K562 (cell line): Measurements from ENCODE around the gene GFOD2. TPM values are rescaled to one million over a fixed set of nuclear protein-coding genes. Genes with fewer than 3 reads are reported as not detected.

Experiments used
- HEY1 ChIP-seq: fragments of 250-450 bp; sonication (Bioruptor Pico); IDR thresholded peaks from 2 replicates; pipeline ENCODE4 v1.5.0; 2020; ENCODE audit warnings: mild to moderate bottlenecking, moderate library complexity, borderline replicate concordance
- HNRNPUL1 ChIP-seq: fragments of 200-400 bp; formaldehyde crosslinking; IDR thresholded peaks from 2 replicates; pipeline ENCODE4 v1.6.1; 2017; ENCODE audit warnings: low read length
- MAFG ChIP-seq: fragments of 450-650 bp; conservative IDR thresholded peaks from 2 replicates; pipeline ENCODE4 v1.6.1; 2016; ENCODE audit warnings: missing genetic modification characterization, missing compliant biosample characterization
- MYC ChIP-seq, 2 experiments: fragments of 250-450 bp in 1 of 2; sonication (Bioruptor Pico) in 1 of 2; IDR thresholded peaks; 2 replicates each; pipeline versions ENCODE4 v1.5.1 to v1.6.1; 2012 to 2021; ENCODE audit warnings: low read depth in 2 of 2, borderline replicate concordance in 1 of 2, improper control_type of control experiment in 1 of 2, low read length in 1 of 2, mild to moderate bottlenecking in 1 of 2, moderate library complexity in 1 of 2
- NUFIP1 ChIP-seq: fragments of 450-650 bp; IDR thresholded peaks from 2 replicates; pipeline ENCODE4 v1.6.1; 2018; ENCODE audit not compliant: partially characterized antibody
- RBBP5 ChIP-seq: fragments of 200-600 bp; sonication (generic); IDR thresholded peaks from 2 replicates; pipeline ENCODE4 v1.6.1; 2012; ENCODE audit warnings: borderline replicate concordance, mild to moderate bottlenecking, low read length, control low read depth, inconsistent platforms; ENCODE audit not compliant: insufficient read depth, poor library complexity, severe bottlenecking
- RBM39 ChIP-seq: fragments of 200-400 bp; formaldehyde crosslinking; optimal IDR thresholded peaks from 2 replicates; pipeline ENCODE3; 2018; ENCODE audit warnings: low read depth, low read length
- XRCC3 ChIP-seq: fragments of 450-650 bp; IDR thresholded peaks from 2 replicates; pipeline ENCODE4 v1.6.1; 2017; ENCODE audit warnings: mild to moderate bottlenecking, moderate library complexity
- ZFP1 ChIP-seq: fragments of 450-650 bp; formaldehyde crosslinking; IDR thresholded peaks from 2 replicates; pipeline ENCODE4 v1.4.0; 2020; ENCODE audit warnings: mild to moderate bottlenecking, mixed read lengths
- ZFP36 ChIP-seq: fragments of 150-350 bp; IDR thresholded peaks from 2 replicates; pipeline ENCODE4 v1.6.1; 2018; ENCODE audit warnings: low read length, low read depth; ENCODE audit not compliant: partially characterized antibody
- ZNF134 ChIP-seq: fragments of 250-450 bp; sonication (Bioruptor Pico); conservative IDR thresholded peaks from 2 replicates; pipeline ENCODE4 v1.4.0; 2020
- ZNF253 ChIP-seq: fragments of 250-450 bp; sonication (Bioruptor Pico); conservative IDR thresholded peaks from 2 replicates; pipeline ENCODE4 v1.6.1; 2021; ENCODE audit warnings: mild to moderate bottlenecking
- polyA plus RNA-seq, 8 experiments: library from polyadenylated mRNA; depleted of rRNA in 4 of 8; stranded (reverse) in 5 of 8; unstranded in 3 of 8; fragments of >200 nt; fragmentation: Nextera tagmentation in 2 of 8; fragmentation: Illumina TruSeq in 1 of 8; extraction: Ambion mirVana in 2 of 8; extraction: Trizol in 1 of 8; gene quantifications; 2 replicates each; pipeline versions ENCODE4 v1.2.1 to v1.2.3, GENCODE V29; 2011 to 2014; ENCODE audit warnings: inconsistent platforms in 1 of 8, missing spikeins in 1 of 8
- total RNA-seq, 7 experiments: library from RNA; depleted of rRNA in 6 of 7; stranded (reverse); fragments of >200 nt in 6 of 7; fragmentation: Illumina TruSeq in 2 of 7; extraction: Trizol in 2 of 7; gene quantifications; 2 replicates each; pipeline versions ENCODE4 v1.2.1 to v1.2.3, GENCODE V29; 2011 to 2021; ENCODE audit warnings: low replicate concordance in 1 of 7
- TF ChIP-seq, protein P1 (sequence below), 2 experiments: fragments of 450-650 bp; conservative IDR thresholded peaks; 2 replicates each; pipeline ENCODE4 v1.6.1; 2017; ENCODE audit warnings: mild to moderate bottlenecking in 2 of 2, moderate library complexity in 2 of 2
- TF ChIP-seq, protein P2 (sequence below): IDR thresholded peaks from 2 replicates; pipeline ENCODE4 v1.6.1; 2016; ENCODE audit warnings: missing genetic modification characterization, missing compliant biosample characterization
- TF ChIP-seq, protein P3 (sequence below): fragments of 450-650 bp; IDR thresholded peaks from one replicate; pipeline ENCODE4 v1.6.1; 2018; ENCODE audit warnings: mild to moderate bottlenecking, moderate library complexity; ENCODE audit not compliant: partially characterized antibody
- TF ChIP-seq, protein P4 (sequence below): fragments of 450-650 bp; formaldehyde crosslinking; IDR thresholded peaks from 2 replicates; pipeline ENCODE4 v1.4.0; 2020; ENCODE audit warnings: mild to moderate bottlenecking, moderate library complexity
- TF ChIP-seq, protein P5 (sequence below): fragments of 450-650 bp; IDR thresholded peaks from 2 replicates; pipeline ENCODE4 v1.6.1; 2016; ENCODE audit warnings: missing biosample characterization, missing genetic modification characterization
- TF ChIP-seq, protein P6 (sequence below): fragments of 250-450 bp; sonication (Bioruptor Pico); IDR thresholded peaks from 2 replicates; pipeline ENCODE4 v1.5.0; 2022; ENCODE audit warnings: mild to moderate bottlenecking

The GFOD2 gene
- total and polyA plus RNA-seq, 9 of the 15 experiments (the other 6 are each of a cell fraction or from before 2014, with no cell fraction given), result 1.9 to 15.8 (median 11.1) TPM

DNA sequence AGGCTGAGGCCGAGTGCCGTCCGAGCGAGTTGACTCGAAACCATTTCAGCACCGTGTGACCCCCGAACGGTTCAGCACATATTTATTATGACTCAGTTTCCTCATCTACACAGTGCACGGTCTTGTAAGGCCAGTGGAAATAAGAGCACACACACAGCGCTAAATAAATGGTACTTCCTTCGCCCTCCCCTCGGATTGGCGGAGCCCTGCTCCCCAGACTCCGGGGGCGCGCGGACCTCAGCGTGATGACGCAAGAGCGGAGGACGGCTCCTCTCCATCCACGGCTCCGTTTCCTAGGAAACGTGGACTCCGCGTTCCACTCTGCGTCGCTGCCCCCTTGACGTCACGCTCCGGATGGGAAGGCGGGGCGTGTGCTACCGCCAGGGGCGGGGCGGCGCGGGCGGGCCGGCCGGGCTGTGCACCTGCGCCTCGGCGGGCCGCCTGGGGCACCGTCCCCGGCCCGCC is 58.5 kb downstream of the GFOD2 start, which contains the start of gene PARD6A (continued):
- TF ChIP-seq, protein P1, sequence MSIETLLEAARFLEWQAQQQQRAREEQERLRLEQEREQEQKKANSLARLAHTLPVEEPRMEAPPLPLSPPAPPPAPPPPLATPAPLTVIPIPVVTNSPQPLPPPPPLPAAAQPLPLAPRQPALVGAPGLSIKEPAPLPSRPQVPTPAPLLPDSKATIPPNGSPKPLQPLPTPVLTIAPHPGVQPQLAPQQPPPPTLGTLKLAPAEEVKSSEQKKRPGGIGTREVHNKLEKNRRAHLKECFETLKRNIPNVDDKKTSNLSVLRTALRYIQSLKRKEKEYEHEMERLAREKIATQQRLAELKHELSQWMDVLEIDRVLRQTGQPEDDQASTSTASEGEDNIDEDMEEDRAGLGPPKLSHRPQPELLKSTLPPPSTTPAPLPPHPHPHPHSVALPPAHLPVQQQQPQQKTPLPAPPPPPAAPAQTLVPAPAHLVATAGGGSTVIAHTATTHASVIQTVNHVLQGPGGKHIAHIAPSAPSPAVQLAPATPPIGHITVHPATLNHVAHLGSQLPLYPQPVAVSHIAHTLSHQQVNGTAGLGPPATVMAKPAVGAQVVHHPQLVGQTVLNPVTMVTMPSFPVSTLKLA (conservative IDR thresholded peaks at IDR 0.05), result peak; percentile 65 to 77; a peak in 3 of 4 replicates
- TF ChIP-seq MAFG (tag), result no peak
- TF ChIP-seq, protein P2, sequence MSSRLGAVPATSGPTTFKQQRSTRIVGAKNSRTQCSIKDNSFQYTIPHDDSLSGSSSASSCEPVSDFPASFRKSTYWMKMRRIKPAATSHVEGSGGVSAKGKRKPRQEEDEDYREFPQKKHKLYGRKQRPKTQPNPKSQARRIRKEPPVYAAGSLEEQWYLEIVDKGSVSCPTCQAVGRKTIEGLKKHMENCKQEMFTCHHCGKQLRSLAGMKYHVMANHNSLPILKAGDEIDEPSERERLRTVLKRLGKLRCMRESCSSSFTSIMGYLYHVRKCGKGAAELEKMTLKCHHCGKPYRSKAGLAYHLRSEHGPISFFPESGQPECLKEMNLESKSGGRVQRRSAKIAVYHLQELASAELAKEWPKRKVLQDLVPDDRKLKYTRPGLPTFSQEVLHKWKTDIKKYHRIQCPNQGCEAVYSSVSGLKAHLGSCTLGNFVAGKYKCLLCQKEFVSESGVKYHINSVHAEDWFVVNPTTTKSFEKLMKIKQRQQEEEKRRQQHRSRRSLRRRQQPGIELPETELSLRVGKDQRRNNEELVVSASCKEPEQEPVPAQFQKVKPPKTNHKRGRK (tag), result no peak
- no peak for TF ChIP-seq NUFIP1
- TF ChIP-seq, protein P3, sequence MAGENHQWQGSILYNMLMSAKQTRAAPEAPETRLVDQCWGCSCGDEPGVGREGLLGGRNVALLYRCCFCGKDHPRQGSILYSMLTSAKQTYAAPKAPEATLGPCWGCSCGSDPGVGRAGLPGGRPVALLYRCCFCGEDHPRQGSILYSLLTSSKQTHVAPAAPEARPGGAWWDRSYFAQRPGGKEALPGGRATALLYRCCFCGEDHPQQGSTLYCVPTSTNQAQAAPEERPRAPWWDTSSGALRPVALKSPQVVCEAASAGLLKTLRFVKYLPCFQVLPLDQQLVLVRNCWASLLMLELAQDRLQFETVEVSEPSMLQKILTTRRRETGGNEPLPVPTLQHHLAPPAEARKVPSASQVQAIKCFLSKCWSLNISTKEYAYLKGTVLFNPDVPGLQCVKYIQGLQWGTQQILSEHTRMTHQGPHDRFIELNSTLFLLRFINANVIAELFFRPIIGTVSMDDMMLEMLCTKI, result no peak
- no peak for TF ChIP-seq ZNF134 (CRISPR knock-in tag)
- no peak for TF ChIP-seq ZNF253 (CRISPR knock-in tag)
- TF ChIP-seq, protein P4, sequence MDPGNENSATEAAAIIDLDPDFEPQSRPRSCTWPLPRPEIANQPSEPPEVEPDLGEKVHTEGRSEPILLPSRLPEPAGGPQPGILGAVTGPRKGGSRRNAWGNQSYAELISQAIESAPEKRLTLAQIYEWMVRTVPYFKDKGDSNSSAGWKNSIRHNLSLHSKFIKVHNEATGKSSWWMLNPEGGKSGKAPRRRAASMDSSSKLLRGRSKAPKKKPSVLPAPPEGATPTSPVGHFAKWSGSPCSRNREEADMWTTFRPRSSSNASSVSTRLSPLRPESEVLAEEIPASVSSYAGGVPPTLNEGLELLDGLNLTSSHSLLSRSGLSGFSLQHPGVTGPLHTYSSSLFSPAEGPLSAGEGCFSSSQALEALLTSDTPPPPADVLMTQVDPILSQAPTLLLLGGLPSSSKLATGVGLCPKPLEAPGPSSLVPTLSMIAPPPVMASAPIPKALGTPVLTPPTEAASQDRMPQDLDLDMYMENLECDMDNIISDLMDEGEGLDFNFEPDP, result no peak
- TF ChIP-seq RBBP5, result peak; percentile 16
- TF ChIP-seq ZFP36, result no peak
- peak; percentile 64; the same call in 1 of the 2 replicates for TF ChIP-seq MYC (IDR thresholded peaks at IDR 0.05; ENCODE audit: low read depth, low read length)
- no peak for TF ChIP-seq MYC (CRISPR knock-in tag; IDR thresholded peaks at IDR 0.05; ENCODE audit: borderline replicate concordance, low read depth)
- TF ChIP-seq HNRNPUL1, result no peak
- no peak for TF ChIP-seq RBM39
- TF ChIP-seq, protein P5, sequence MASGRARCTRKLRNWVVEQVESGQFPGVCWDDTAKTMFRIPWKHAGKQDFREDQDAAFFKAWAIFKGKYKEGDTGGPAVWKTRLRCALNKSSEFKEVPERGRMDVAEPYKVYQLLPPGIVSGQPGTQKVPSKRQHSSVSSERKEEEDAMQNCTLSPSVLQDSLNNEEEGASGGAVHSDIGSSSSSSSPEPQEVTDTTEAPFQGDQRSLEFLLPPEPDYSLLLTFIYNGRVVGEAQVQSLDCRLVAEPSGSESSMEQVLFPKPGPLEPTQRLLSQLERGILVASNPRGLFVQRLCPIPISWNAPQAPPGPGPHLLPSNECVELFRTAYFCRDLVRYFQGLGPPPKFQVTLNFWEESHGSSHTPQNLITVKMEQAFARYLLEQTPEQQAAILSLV (tag), result peak; percentile 35; the same call in 1 of the 2 replicates
- TF ChIP-seq HEY1 (CRISPR knock-in tag), result no peak
- TF ChIP-seq, protein P6, sequence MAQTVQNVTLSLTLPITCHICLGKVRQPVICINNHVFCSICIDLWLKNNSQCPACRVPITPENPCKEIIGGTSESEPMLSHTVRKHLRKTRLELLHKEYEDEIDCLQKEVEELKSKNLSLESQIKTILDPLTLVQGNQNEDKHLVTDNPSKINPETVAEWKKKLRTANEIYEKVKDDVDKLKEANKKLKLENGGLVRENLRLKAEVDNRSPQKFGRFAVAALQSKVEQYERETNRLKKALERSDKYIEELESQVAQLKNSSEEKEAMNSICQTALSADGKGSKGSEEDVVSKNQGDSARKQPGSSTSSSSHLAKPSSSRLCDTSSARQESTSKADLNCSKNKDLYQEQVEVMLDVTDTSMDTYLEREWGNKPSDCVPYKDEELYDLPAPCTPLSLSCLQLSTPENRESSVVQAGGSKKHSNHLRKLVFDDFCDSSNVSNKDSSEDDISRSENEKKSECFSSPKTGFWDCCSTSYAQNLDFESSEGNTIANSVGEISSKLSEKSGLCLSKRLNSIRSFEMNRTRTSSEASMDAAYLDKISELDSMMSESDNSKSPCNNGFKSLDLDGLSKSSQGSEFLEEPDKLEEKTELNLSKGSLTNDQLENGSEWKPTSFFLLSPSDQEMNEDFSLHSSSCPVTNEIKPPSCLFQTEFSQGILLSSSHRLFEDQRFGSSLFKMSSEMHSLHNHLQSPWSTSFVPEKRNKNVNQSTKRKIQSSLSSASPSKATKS, result no peak
- TF ChIP-seq XRCC3, result no peak
- no peak for TF ChIP-seq ZFP1 (CRISPR knock-in tag)
